SJSA1 (cell line): ENCODE results near the gene ZNRD2. TPM values are rescaled to one million over a fixed set of nuclear protein-coding genes. Genes with fewer than 3 reads are reported as not detected.
A peak's percentile ranks its signal among the peaks of the same experiment; 100 is the strongest.
"Not testable (repeated sequence)": the region's sequence is repeated elsewhere in the genome, so short reads cannot be mapped to it uniquely, and the experiment has no call there.

Source experiments
- DNase-seq, 2 experiments: peaks; one replicate each; pipeline ENCODE4 v3.0.0-alpha.2; 2015 to 2020; ENCODE audit warnings: low spot score in 2 of 2, low read depth in 1 of 2
- H3K27ac ChIP-seq: fragments of 250-450 bp; sonication (Bioruptor Pico); 2 replicates; pipeline ENCODE4 v1.5.1; 2020; ENCODE audit warnings: mild to moderate bottlenecking, moderate library complexity
- H3K27me3 ChIP-seq: fragments of 250-450 bp; sonication (Bioruptor Pico); replicated peaks from 2 replicates; pipeline ENCODE4 v1.5.1; 2020; ENCODE audit warnings: mild to moderate bottlenecking, moderate library complexity
- H3K36me3 ChIP-seq: fragments of 250-450 bp; sonication (Bioruptor Pico); 2 replicates; pipeline ENCODE4 v1.5.1; 2020; ENCODE audit warnings: mild to moderate bottlenecking
- H3K4me1 ChIP-seq: fragments of 250-450 bp; sonication (Bioruptor Pico); replicated peaks from 2 replicates; pipeline ENCODE4 v1.6.1; 2021; ENCODE audit warnings: mild to moderate bottlenecking
- H3K4me3 ChIP-seq: fragments of 250-450 bp; sonication (Bioruptor Pico); 2 replicates; pipeline ENCODE4 v1.5.1; 2020; ENCODE audit warnings: mild to moderate bottlenecking
- H3K9me3 ChIP-seq: fragments of 250-450 bp; sonication (Bioruptor Pico); replicated peaks from 2 replicates; pipeline ENCODE4 v1.5.1; 2020; ENCODE audit warnings: mild to moderate bottlenecking
- total RNA-seq: library from RNA; depleted of rRNA; stranded (reverse); fragments of >200 nt; shearing (Covaris generic); gene quantifications from 2 replicates; pipeline ENCODE4 v1.2.3, GENCODE V29; 2014

ZNRD2 gene
- total RNA-seq, 1 experiment from 2014 or later, result 109 TPM

- Histone ChIP-seq H3K4me1 (peaks cover 72% of the 10 kb centered on the region), H3K9me3 (no peaks in the 10 kb centered on the region), H3K4me3 (no peak overlapping the region), H3K27me3 (no peaks in the 10 kb centered on the region), H3K36me3 (peaks cover 7% of the 10 kb centered on the region), H3K27ac (no peak overlapping the region)
- no peak for DNase-seq
Observed at GRCh38 chr11:65556470-65557279, 13.6 kb upstream of the ZNRD2 start.

GRCh38 chr11:65557280-65558001 is 12.8 kb upstream of the ZNRD2 start:
- Histone ChIP-seq H3K4me1 (peaks cover 72% of the 10 kb centered on the region), H3K27me3 (no peaks in the 10 kb centered on the region), H3K27ac (no peak overlapping the region), H3K36me3 (peaks cover 4% of the 10 kb centered on the region; the same call in 1 of the 2 replicates), H3K4me3 (peak overlapping the region; percentile 42), H3K9me3 (no peaks in the 10 kb centered on the region)
- DNase-seq, result no peak

GRCh38 chr11:65558002-65558929 is 12.0 kb upstream of the ZNRD2 start, which contains the start of gene LTBP3:
Gene LTBP3 (minus strand): TSS chr11:65558359. CDS start chr11:65557959, 400 bp downstream.
- peak within 1 kb of the TSS; percentile 42 for H3K4me3 ChIP-seq
- H3K4me1 ChIP-seq, result peaks cover 72% of the 10 kb centered on the region
- H3K27ac ChIP-seq, result peak within 1 kb of the TSS; percentile 35
- no peaks in the 10 kb centered on the region for H3K36me3 ChIP-seq
- DNase-seq, result peak; percentile 87 to 91
- H3K27me3 ChIP-seq, result no peaks in the 10 kb centered on the region
- no peaks in the 10 kb centered on the region for H3K9me3 ChIP-seq

- no peak for DNase-seq
- Histone ChIP-seq H3K27ac (peak overlapping the region; percentile 35), H3K36me3 (no peaks in the 10 kb centered on the region), H3K4me3 (peak overlapping the region; percentile 42), H3K9me3 (no peaks in the 10 kb centered on the region), H3K4me1 (peaks cover 71% of the 10 kb centered on the region), H3K27me3 (no peaks in the 10 kb centered on the region)
Observed at GRCh38 chr11:65558930-65559509, 11.3 kb upstream of the ZNRD2 start.

- DNase-seq, result no peak
- Histone ChIP-seq H3K27ac (peak overlapping the region; percentile 17), H3K4me1 (peaks cover 66% of the 10 kb centered on the region), H3K9me3 (no peaks in the 10 kb centered on the region), H3K36me3 (no peaks in the 10 kb centered on the region), H3K4me3 (no peak overlapping the region), H3K27me3 (no peaks in the 10 kb centered on the region)
Observed at GRCh38 chr11:65559535-65559934, 10.7 kb upstream of the ZNRD2 start.

- H3K4me3 ChIP-seq, result no peak overlapping the region
- DNase-seq, result peak; percentile 73 to 88
- H3K27ac ChIP-seq, result peak overlapping the region; percentile 17
- H3K4me1 ChIP-seq, result peaks cover 62% of the 10 kb centered on the region
- no peaks in the 10 kb centered on the region for H3K27me3 ChIP-seq
- H3K36me3 ChIP-seq, result no peaks in the 10 kb centered on the region
- no peaks in the 10 kb centered on the region for H3K9me3 ChIP-seq
Observed at GRCh38 chr11:65559951-65560537, 10.2 kb upstream of the ZNRD2 start.

GRCh38 chr11:65560555-65561418 is 9.5 kb upstream of the ZNRD2 start:
- DNase-seq, result peak; percentile 81 to 92
- Histone ChIP-seq H3K27me3 (no peaks in the 10 kb centered on the region), H3K27ac (peak overlapping the region; percentile 17), H3K4me3 (no peak overlapping the region), H3K36me3 (no peaks in the 10 kb centered on the region), H3K4me1 (peaks cover 61% of the 10 kb centered on the region), H3K9me3 (no peaks in the 10 kb centered on the region)

GRCh38 chr11:65562020-65562419 is 8.3 kb upstream of the ZNRD2 start:
- Histone ChIP-seq H3K4me1 (peaks cover 59% of the 10 kb centered on the region), H3K9me3 (no peaks in the 10 kb centered on the region)

GRCh38 chr11:65562788-65563187 is 7.5 kb upstream of the ZNRD2 start:
- no peaks in the 10 kb centered on the region for H3K27me3 ChIP-seq
- no peaks in the 10 kb centered on the region for H3K9me3 ChIP-seq
- no peaks in the 10 kb centered on the region for H3K36me3 ChIP-seq
- H3K4me3 ChIP-seq, result no peak overlapping the region
- peaks cover 51% of the 10 kb centered on the region for H3K4me1 ChIP-seq
- DNase-seq, result no peak
- H3K27ac ChIP-seq, result no peak overlapping the region

More at GRCh38 chr11:65562020-65562419, 8.3 kb upstream of the ZNRD2 start:
- H3K27ac ChIP-seq, result no peak overlapping the region
- H3K27me3 ChIP-seq, result no peaks in the 10 kb centered on the region
- no peak for DNase-seq
- no peaks in the 10 kb centered on the region for H3K36me3 ChIP-seq
- H3K4me3 ChIP-seq, result no peak overlapping the region

GRCh38 chr11:65563601-65564000 is 6.7 kb upstream of the ZNRD2 start:
- Histone ChIP-seq H3K27ac (no peak overlapping the region), H3K27me3 (no peaks in the 10 kb centered on the region), H3K4me1 (peaks cover 46% of the 10 kb centered on the region), H3K36me3 (no peaks in the 10 kb centered on the region; the same call in 1 of the 2 replicates), H3K4me3 (no peak overlapping the region), H3K9me3 (no peaks in the 10 kb centered on the region)
- DNase-seq, result no peak

GRCh38 chr11:65564879-65565559 is 5.3 kb upstream of the ZNRD2 start:
- not testable (repeated sequence) for DNase-seq, H3K27me3 ChIP-seq, H3K9me3 ChIP-seq, H3K36me3 ChIP-seq, H3K27ac ChIP-seq, H3K4me3 ChIP-seq
- peaks cover 43% of the 10 kb centered on the region for H3K4me1 ChIP-seq
